NK-92 treated with Interleukin-12 subunit alpha and Interleukin-12 subunit beta, amount 100 ng/mL, for 24 hours (cell line): ENCODE results near the gene HMCES.

Experiments used
- DNase-seq: peaks from one replicate; lab custom pipeline; 2025; lab: John Stamatoyannopoulos, UW

Gene HMCES, protein sequence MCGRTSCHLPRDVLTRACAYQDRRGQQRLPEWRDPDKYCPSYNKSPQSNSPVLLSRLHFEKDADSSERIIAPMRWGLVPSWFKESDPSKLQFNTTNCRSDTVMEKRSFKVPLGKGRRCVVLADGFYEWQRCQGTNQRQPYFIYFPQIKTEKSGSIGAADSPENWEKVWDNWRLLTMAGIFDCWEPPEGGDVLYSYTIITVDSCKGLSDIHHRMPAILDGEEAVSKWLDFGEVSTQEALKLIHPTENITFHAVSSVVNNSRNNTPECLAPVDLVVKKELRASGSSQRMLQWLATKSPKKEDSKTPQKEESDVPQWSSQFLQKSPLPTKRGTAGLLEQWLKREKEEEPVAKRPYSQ

DNA sequence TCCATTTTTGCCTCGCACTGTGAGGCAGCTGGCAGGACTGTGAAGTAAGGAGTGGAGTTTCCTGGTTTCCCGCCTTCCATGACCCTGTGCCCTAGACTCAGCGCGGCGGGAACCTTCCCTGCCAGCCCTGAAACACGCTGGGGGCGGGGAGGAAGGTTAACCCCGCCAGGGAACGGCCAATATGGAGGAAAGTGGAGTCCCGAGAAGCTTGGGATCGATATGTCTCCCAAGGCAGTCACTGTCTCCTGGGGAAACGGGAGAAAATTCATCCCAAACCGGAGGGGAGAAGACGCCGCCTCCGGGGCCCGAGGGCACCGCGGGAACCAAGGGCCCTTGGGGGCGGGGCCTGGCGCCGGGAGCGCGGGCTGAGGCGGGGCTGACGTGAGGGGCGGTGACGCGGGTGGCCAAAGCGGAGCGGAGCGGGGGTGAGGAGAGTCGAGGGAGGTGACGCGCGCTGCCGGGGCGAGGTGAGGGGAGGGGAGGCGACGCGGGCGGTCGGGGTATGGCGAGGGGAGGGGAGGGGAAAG lies at the start of gene HMCES:
Gene HMCES, plus strand, starts transcription at position 432 of the 527 bp plus-strand sequence. CDS start 863 bp downstream, outside the sequence.
- peak; percentile 93 for DNase-seq

DNA sequence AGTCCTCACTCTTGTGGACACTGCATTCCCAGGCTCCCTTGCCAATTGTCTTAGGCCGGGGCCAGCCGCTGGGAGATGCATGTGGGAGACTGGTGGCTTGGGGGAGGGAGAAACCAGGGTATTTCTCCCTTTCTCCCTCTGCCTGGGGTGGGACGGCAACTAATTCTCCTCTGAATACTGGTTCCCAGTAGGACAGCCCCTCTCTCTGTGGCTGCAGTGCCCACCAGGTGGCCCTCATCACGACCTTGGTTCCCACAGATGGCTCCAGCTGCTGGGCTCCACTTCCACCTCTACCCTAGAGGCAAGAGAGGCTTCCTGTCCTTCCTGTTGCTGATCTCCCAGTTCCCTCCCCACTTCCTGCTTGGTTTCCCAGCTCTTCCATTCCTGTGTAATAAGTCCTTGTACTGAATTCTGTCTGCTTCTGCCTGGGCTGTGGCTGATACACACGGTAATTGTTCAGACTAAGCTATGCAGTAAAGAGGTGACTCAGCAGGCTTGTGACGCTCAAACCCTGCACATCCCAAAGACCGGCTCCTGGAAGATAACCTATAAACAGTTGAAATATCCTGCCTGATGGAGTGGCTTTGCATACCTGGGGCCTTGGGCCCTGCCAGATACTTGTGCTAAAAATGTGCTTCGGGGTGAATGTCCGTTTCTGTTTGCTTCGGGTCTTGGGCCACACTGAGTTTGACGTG lies 49.6 kb upstream of the HMCES start:
- no peak for DNase-seq

DNA sequence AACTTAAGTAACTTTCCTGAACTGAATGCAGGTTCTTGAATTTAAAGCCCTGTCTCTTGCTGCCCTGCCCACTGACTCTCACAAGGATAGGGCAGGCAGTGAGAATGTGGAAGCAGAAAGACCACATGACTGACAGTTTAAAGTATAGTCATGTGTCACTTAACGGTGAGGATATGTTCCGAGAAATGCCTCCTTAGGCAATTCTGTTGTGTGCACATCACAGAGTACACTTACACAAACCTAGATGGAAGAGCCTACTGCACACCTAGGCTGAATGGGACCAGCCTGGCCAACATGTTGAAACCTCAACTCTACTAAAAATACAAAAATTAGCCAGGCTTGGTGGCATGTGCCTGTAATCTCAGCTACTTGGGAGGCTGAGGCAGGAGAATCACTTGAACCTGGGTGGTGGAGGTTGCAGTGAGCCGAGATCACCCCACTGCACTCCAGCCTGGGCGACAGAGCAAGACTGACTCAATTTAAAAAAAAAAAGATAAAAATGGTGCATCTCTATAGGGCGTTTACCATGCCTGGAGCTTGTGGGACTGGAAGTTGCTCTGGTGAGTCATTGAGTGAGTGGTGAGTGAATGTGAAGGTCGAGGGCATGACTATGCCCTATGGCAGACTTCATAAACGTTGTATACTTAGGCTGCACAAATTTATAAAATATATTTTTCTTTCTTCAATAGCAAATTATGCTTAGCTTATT lies 48.2 kb upstream of the HMCES start:
- DNase-seq: peak; percentile 51

DNA sequence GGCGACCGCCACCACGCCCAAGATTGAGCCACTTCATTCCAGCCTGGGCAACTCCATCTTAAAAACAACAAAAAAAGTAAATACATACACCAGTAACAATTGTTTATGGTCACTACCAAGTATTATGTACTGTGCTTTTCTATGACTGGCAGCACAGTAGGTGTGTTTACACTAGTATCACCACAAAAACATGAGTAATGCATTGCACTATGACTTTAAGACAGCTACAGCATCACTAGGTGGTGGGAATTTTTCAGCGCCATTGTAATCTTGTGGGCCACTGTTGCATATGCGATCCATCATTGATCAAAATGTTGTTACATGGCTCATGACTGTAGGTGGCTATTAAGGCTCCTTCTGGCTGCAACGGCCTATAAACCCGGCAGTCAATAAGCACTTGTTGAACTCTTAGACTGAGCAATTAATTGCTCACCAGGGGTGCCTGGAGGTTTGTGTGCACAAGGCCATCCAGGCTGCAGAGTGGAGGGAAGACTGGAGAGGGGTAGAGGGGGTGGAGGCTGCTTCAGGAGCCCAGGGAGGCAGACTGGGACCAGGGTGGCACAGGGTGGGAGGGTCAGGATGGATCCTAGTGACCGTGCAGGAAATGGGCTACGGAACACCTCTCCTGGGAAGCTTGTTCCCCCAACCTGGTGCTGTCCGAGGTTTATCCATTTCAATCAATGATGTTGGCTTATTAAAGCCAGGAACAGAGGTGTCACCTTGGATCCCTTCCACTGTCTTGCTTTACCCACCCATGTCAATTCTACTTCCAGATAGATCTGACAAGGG lies 47.1 kb upstream of the HMCES start:
- DNase-seq: no peak

DNA sequence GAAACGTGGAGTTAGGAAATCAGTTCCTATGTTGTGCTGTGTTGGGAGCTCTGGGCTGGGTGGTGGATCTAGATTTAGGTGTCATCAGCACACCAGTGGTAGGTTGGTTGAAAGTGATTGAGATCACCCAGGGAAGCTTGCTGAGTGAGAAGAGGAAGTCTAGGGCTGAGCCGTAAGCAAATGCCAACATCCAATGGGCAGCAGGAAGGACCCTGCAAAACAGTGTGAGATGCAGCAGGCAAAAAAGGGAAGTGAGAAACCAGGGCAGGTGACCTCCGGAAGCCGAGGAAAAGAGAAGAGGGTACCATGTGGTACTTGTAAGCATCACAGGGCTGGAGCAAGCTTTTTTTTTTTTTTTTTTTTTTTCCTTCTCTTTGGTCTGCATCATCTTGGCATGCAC lies 45.1 kb upstream of the HMCES start:
- no peak for DNase-seq

DNA sequence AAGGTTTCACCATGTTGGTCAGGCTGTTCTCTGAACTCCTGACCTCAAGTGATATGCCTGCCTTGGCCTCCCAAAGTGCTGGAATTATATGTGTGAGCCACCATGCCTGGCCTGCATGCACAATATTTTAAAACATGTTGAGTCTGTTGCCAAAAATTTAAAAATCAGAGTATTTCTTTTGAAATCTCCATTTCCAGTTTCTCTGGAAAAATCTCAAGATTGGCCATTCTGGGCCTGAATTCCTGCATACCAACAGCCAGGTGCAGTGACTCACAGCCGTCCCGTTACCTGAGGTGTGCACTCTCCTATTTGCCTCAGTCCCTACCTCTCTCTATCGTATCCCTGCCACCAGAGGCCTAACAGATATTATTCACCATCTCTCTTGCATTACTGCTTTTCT lies 44.2 kb upstream of the HMCES start:
- no peak for DNase-seq

DNA sequence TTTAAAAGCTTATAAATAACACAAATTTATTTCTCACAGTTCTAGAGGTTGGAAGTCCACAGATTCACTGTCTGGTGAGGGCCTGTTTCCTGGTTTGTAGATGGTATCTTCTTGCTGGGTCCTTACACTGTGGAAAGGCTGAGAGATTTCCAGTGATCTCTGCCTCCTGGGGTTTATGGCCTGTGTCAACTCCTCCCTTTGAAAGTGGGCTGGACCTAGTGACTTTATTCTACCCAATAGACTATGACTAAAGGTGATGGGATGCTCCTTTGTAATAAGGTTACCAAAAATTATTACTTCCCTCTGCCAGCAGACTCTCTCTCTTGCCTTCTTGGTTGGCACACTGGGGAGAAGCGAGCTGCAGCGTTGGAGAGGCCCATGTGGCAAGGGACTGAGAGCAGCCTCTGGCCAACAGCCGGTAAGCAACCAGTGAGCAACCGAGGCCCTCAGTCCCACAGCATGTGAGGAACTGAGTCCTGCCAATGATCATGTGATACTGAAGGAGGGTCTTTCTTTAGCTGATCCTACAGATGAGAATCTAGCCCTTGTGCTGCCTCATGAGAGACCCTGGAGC lies 43.2 kb upstream of the HMCES start:
- no peak for DNase-seq

DNA sequence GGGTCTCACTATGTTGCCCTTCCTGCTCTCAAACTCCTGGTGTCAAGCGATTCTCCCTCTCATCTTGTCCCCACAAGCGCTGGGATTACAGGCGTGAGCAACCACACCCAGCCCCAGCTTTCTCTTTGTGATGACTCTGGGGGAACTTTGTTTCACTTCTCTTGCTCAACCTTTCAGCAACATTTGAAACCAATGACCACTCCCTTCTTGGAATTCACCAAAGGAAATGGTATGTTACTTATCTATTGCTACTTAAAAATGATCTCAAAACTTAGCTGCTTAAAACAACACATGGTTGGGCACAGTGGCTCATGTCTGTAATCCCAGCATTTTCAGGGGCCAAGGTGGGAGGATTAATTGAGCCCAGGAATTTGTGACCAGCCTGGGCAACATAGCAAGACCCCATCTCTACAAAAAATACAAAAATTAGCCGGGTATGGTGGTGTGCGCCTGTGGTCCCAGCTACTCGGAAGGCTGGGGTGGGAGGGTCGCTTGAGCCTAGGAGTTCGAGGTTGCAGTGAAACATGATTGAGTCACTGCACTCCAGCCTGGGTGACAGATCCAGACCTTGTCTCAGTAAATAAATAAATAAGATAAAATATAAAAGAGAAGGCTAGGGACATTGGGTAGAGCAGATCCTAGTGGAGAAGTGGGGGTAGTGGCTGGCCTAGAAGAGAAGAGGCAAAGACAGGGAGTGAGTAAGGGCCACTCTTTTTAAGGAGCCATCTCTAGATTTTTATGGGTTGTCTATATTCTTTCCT lies 39.5 kb upstream of the HMCES start:
- no peak for DNase-seq

DNA sequence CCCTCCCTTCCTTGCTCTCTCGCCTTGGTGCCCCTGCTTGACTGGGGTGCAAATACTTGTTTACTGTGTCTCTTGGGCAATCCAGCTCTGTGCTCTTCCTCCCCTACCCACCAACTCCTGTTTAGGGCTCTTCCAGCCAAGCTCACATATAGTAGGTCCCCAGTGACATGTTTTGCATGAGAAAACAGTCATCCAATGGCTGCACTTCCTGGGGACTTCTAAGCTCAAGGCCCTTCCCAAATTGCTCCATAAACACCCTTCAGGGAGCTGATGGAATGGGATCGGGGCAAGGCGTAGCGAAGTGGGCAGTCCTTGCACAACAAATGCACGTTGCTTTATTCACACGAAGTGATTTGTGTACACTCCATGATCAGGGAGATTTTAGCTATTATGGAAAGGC lies 38.7 kb upstream of the HMCES start:
- no peak for DNase-seq

DNA sequence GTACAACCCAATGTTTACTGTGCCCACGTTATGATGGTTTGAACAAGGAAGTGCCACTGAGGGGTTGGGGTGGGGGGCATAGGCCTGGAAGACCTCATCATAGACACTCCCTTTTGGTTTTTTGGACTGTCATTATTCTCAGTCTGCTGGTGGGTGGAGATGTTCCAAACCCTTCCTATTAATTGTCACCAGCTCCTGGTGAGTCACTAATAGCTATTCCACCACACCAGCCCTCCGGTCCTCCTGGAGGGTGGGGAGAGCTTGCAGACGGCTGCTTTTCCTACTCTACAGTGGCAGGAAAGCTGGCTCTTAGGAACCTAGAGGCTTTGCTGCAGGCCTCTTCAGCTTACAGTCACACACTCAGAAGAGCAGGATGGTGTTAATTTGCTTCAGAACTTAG lies 38.2 kb upstream of the HMCES start:
- no peak for DNase-seq

DNA sequence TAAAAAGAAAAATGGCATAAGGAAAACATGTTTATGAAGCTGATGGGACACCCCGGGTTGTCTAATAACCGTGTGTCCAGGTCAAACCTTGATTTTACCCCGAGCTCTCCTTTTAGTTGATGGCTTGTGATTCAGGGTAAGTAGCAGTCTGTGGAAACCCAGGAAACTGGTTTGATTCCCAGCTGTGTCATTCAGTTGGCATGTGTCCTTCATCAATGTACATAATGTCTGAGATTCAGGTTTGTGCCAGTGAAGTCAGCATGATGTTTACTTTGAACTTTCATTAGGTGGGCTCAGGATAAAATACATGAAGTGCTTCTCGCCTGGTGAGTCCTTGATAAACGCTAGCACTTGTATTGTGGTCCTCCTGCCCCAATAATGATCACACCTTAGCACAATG lies 33.5 kb upstream of the HMCES start:
- DNase-seq: no peak

DNA sequence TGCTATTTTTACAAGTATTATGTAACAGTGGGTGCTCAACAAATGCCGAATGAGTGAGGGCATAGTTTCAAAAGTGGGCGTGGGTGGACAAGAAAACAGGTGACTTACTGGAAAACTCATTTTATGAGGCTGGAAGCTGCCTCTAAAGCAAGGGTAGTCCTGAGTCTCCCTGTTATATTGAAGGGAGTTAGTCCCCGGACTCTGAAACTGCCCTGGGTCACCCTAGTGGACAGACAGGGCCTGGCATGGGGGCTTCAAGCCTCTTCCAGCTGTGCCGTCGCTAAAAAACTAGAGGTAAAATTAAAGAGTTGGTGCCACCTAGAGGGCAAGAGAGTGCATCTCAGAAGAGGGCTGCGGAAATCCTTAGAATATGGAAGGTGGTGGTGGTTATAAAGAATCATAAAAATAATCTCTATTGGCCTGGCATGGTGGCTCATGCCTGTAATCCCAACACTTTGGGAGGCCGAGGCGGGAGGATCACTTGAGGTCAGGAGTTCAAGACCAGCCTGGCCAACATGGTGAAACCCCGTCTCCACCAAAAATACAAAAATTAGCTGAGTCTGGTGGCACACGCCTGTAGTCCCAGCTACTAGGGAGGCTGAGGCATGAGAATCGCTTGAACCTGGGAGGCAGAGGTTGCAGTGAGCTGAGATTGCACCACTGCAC lies 32.9 kb upstream of the HMCES start:
- DNase-seq: peak; percentile 57

DNA sequence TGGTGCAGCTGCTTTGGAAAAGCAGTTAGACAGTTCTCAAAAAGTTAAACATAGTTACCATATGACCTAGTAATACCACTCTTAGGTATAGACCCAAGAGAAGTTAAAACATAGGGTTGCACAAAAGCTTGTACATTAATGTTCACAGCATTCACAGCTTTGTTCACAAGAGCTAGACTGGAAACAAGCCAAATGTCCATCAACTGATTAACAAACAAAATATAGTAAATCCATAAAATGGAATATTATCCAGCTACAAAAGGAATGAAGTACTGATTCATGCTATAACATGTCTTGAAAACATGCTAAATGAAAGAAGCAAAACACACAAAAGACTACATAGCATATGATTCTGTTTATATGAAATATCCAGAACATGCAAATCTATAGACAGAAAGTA lies 32.0 kb upstream of the HMCES start:
- no peak for DNase-seq

DNA sequence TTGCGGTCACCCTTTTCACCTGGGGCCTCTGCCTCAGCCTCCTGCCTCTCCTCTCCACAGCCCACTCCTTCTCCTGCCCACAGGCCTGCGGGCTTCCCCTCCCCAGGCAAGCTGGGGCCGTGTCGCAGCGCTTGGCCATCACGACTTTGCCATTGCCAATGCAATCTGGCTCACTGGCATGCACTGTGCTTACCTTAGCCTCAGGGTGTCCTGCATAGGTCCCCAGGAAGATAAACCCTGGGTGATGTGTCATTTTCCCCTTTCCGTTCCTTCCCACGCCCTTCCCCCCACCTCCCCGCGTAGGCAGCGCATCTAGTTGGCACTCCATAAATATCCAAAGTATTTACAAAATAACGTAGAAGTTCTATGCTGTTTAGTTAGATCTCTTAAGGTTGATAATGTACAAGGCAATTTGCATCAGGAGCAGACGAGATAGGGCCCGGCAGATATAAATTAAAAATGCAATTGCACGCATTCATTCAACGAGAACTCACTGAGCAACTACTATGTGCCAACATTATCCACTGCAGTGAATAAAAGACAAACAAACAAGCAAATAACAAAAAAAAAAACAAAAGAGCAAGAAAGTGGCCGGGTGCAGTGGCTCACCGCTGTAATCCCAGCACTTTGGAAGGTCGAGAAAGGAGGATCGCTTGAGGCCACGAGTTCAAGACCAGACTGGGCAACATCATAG lies 30.2 kb upstream of the HMCES start:
- DNase-seq: no peak

DNA sequence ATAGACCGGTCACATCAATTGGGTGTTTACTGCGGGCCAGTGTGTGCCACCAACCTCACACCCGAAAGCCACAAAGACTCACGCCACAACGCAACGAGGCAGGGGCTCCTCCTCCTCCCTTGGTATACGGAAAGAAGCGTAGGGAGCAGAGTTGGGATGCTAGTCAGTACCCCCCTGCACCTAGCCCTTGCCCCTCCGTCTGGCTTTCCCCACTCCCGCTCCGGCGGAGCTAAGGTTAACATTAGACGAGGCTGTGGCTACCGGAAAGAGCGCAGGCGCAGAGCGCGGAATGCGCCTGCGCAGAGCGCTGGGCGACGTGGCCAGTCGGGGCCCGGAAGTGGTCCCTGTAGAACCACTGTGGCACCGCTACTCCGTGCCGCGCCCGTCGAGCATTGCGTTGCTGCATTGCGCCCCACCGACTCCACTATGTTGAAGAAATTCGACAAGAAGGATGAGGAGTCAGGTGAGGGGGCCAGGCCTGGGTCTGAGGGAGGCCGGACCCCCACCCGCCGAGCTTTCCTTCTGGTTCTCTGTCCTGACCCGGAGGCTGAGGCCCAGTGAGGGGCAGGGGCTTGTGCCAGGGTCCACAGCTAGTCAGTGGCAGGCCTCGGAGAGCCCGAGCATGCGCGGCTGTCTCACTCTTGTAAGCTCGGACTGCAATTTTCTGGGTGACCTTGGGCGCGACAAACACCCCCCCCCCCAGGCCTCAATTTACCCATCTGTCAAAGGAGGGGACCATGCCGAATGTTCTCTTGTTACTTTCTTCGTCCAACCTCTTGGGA lies 29.2 kb upstream of the HMCES start, which contains the start of gene COPG1:
Gene COPG1, plus strand, starts transcription at position 323 of the 782 bp plus-strand sequence. Its CDS starts 104 bp downstream, at position 427.
- peak; percentile 83 for DNase-seq

DNA sequence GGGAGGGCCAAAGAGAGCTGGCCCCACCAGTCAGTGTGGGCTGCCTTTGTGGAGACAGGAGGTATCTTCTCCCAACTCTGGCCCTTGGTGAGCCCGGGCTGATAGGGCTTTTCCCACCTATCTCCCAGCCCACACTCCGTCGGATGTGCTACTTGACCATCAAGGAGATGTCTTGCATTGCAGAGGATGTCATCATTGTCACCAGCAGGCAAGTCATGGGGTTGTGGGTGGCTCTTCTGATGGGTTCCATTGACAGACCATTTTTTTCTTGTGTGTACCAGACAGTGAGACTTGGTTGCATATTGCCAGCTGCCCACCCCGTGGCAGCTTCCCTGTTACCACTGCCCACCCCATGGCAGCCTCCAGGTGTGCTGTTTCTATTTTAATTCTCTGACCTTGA lies 25.9 kb upstream of the HMCES start:
- DNase-seq: no peak

DNA sequence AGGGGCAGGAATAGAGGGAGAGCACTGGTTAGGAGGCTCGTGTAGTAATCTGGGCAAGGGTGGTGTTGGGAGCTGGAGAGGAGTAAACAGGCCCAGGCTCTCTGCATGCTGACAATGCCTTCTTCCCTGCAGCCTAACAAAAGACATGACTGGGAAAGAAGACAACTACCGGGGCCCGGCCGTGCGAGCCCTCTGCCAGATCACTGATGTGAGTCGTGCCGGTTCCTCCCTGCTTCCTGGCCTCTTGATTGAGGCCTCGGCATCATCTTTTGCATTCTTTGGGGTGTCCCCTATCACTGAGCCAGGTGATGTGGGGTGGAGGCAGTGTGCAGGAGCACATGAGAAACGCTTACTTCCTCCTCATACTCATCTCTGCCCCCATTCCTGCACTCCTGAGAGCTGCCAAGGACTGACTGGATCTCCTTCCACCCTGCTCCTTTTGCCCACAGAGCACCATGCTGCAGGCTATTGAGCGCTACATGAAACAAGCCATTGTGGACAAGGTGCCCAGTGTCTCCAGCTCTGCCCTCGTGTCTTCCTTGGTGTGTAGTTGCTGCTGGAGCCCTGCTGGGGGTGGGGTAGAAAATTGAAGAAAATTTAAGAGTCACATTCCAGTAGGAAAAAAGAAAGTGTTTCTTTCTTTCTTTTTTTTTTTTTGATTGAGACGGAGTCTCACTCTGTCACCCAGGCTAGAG lies 24.0 kb upstream of the HMCES start:
- no peak for DNase-seq

DNA sequence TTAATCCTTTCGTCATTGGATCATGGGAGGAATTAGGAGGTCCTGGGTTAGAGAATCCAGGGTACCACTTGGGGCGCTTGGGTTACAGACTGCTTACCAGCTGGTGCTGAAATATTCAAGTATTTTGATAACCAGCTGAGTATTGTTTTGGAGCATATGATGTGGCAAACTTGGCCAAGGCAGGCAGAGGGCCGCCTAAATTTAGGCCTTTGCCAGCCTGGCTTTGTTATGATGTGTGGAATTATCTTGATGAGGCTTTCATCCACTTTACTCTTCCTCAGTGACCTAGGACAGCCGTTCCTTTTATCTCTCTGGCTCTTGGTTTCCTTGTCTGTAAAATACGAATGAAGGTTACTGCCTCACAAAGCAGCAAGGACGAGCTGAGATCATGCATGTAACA lies 22.4 kb upstream of the HMCES start:
- no peak for DNase-seq
